Right lobe of liver (tissue), 6 donors: Measurements from ENCODE around the gene ARNT2. TPM values are rescaled to one million over a fixed set of nuclear protein-coding genes. Genes with fewer than 3 reads are reported as not detected.

Experiments used
- ATAC-seq, 4 donors: fragments of 200-7000 bp; cut with Tn5 transposase; one replicate each; pipeline ENCODE4 v1.9.1; 2020; ENCODE audit warnings: mild to moderate bottlenecking in 4 of 4, moderate library complexity in 4 of 4
- DNase-seq, 3 donors: peaks; one replicate each; pipeline ENCODE4 v3.0.0-alpha.2; 2020
- H3K27ac ChIP-seq, 3 donors: fragments of 200-600 bp; one replicate each; pipeline ENCODE4 v1.8.0; 2022
- H3K27me3 ChIP-seq, 2 donors: fragments of 200-600 bp; one replicate each; pipeline ENCODE4 v1.8.0; 2022
- H3K36me3 ChIP-seq, 4 donors: fragments of 200-600 bp; sonication (generic) in 1 of 4; one replicate each; pipeline versions ENCODE4 v1.5.1 to v1.8.0; 2017 to 2022; ENCODE audit warnings: control low read depth in 1 of 4
- H3K4me1 ChIP-seq, 4 donors: fragments of 200-600 bp; sonication (generic) in 1 of 4; one replicate each; pipeline versions ENCODE4 v1.5.1 to v1.8.0; 2017 to 2022; ENCODE audit warnings: control low read depth in 1 of 4
- H3K4me3 ChIP-seq, 3 donors: fragments of 200-600 bp; one replicate each; pipeline ENCODE4 v1.8.0; 2022
- H3K9me3 ChIP-seq, 4 donors: fragments of 200-600 bp; sonication (generic) in 1 of 4; one replicate each; pipeline versions ENCODE4 v1.5.1 to v1.8.0; 2017 to 2022; ENCODE audit warnings: control low read depth in 1 of 4
- CTCF ChIP-seq, 4 donors: fragments of 200-600 bp in 3 of 4; fragments of 450-650 bp in 1 of 4; IDR thresholded peaks; one replicate each; pipeline versions ENCODE4 v1.5.1 to v1.8.0; 2016 to 2022; ENCODE audit warnings: antibody characterized with exemption in 4 of 4, mild to moderate bottlenecking in 2 of 4
- POLR2A ChIP-seq: fragments of 450-650 bp; IDR thresholded peaks from one replicate; pipeline ENCODE4 v1.6.1; 2017; ENCODE audit warnings: antibody characterized with exemption, mild to moderate bottlenecking
- WGBS: methylation state at CpG from one replicate; pipeline ENCODE4 v1.1.6; 2018; ENCODE audit warnings: low coverage, low lambda C conversion rate; ENCODE audit not compliant: insufficient coverage; ENCODE audit errors: missing lambda C conversion rate; 5-methylcytosine and 5-hydroxymethylcytosine counted together
- intact Hi-C, 2 donors: fragments of 100-400 bp; cut with DNase I; formaldehyde crosslinking; loops; one replicate each; pipeline versions ENCODE4 v1.11.2 to v1.14.1; 2022
- total RNA-seq, 6 experiments: library from RNA; depleted of rRNA in 2 of 6; stranded (reverse); fragments of >200 nt in 2 of 6; fragmentation: NEBNext Ultra II Directional in 3 of 6; extraction: Animal tissue kit (Norgen Biotek cat#: 25700) in 3 of 6; gene quantifications; one replicate each; pipeline versions ENCODE4 v1.1.0 to v1.2.4, GENCODE V29; 2016 to 2023
- donor health status: DM: no; HTN: yes; CAD: no.
- donor health status: DM: no; HTN: no; CAD: no.
- donor health status: DM: no; HTN: no; CAD: no.
- donor health status: DM: no; HTN: yes; CAD: no.
- donor health status: DM: no; HTN: yes; CAD: no.

ARNT2 gene
- total RNA-seq, 6 experiments from 2014 or later, result 0.12 to 1.3 (median 0.46) TPM

GRCh38 chr15:80549654-80550053 lies 145.5 kb downstream of the ARNT2 start:
- DNase-seq (no peak), ATAC-seq (no peak)
- Histone ChIP-seq H3K27me3 (no peaks in the 10 kb centered on the region), H3K36me3 (no peaks in the 10 kb centered on the region), H3K27ac (no peak overlapping the region), H3K4me1 (no peaks in the 10 kb centered on the region), H3K4me3 (no peak overlapping the region), H3K9me3 (no peaks in the 10 kb centered on the region)
- TF ChIP-seq CTCF (IDR thresholded peaks at IDR 0.05), result no peak
- TF ChIP-seq POLR2A, result no peak
- WGBS, result 50% methylated on average over 3 of the region's 3 CpGs
- intact Hi-C loops, result no loop called here

GRCh38 chr15:80550219-80550907 lies 146.2 kb downstream of the ARNT2 start:
- no peak overlapping the region for H3K4me3 ChIP-seq
- no peaks in the 10 kb centered on the region for H3K27me3 ChIP-seq
- no peaks in the 10 kb centered on the region for H3K9me3 ChIP-seq
- TF ChIP-seq CTCF (IDR thresholded peaks at IDR 0.05) (no peak), POLR2A (no peak)
- WGBS, result 26% methylated on average over 5 of the region's 5 CpGs
- no peak for DNase-seq
- intact Hi-C loops, result no loop called here
- H3K4me1 ChIP-seq, result no peaks in the 10 kb centered on the region
- peak in 1 of 4 donors; percentile 17 for ATAC-seq
- H3K27ac ChIP-seq, result no peak overlapping the region
- H3K36me3 ChIP-seq, result no peaks in the 10 kb centered on the region

GRCh38 chr15:80550908-80551260 lies 146.7 kb downstream of the ARNT2 start:
- Histone ChIP-seq H3K27ac (no peak overlapping the region), H3K4me3 (no peak overlapping the region), H3K36me3 (no peaks in the 10 kb centered on the region), H3K4me1 (no peaks in the 10 kb centered on the region), H3K9me3 (no peaks in the 10 kb centered on the region), H3K27me3 (no peaks in the 10 kb centered on the region)
- intact Hi-C loops, result no loop called here
- WGBS, result 20% methylated on average over 4 of the region's 4 CpGs
- no peak for ATAC-seq
- DNase-seq, result no peak
- TF ChIP-seq CTCF (IDR thresholded peaks at IDR 0.05) (no peak), POLR2A (no peak)

- H3K36me3 ChIP-seq, result no peaks in the 10 kb centered on the region
- H3K4me1 ChIP-seq, result no peaks in the 10 kb centered on the region
- intact Hi-C loops, result no loop called here
- no peaks in the 10 kb centered on the region for H3K9me3 ChIP-seq
- no peak for DNase-seq
- 54% methylated on average over 2 of the region's 3 CpGs for WGBS
- no peaks in the 10 kb centered on the region for H3K27me3 ChIP-seq
- TF ChIP-seq POLR2A (no peak), CTCF (IDR thresholded peaks at IDR 0.05) (no peak)
- no peak overlapping the region for H3K27ac ChIP-seq
- ATAC-seq, result no peak
- H3K4me3 ChIP-seq, result no peak overlapping the region
These were observed 147.2 kb downstream of the ARNT2 start for GRCh38 chr15:80551348-80551747.
